ENCODE data around the gene SLC25A41.

The SLC25A41 gene

GRCh38 chr19:6459262-6460098 is 25.9 kb upstream of the SLC25A41 start, which contains the start of gene SLC25A23:
SLC25A23 (minus strand) TSS chr19:6459792; CDS start chr19:6459628, 164 bp downstream.
- Histone ChIP-seq H3K9ac (ENCODE audit: low read depth, low read length) (peak within 1 kb of the TSS; percentile 30), H3K4me1 (ENCODE audit: control insufficient read depth, insufficient read depth, low read length) (peaks cover 5% of the 10 kb centered on the region), H3K9me3 (replicated peaks; ENCODE audit: low read length) (no peaks in the 10 kb centered on the region), H3K4me2 (ENCODE audit: low read length) (peak within 1 kb of the TSS; percentile 80), H3K36me3 (ENCODE audit: insufficient read depth, low read length) (no peaks in the 10 kb centered on the region), H3K27me3 (ENCODE audit: control insufficient read depth, insufficient read depth, low read length) (peaks cover 17% of the 10 kb centered on the region), H3K4me3 (ENCODE audit: low read length) (peak within 1 kb of the TSS; percentile 74)

GRCh38 chr19:6458695-6459261 is 25.2 kb upstream of the SLC25A41 start:
- no peak overlapping the region for H3K9ac ChIP-seq (ENCODE audit: low read depth, low read length)
- H3K27me3 ChIP-seq (ENCODE audit: control insufficient read depth, insufficient read depth, low read length) = peaks cover 11% of the 10 kb centered on the region
- peak overlapping the region; percentile 80 for H3K4me2 ChIP-seq (ENCODE audit: low read length)
- H3K4me3 ChIP-seq (ENCODE audit: low read length) = peak overlapping the region; percentile 74
- no peaks in the 10 kb centered on the region for H3K9me3 ChIP-seq (replicated peaks; ENCODE audit: low read length)
- H3K36me3 ChIP-seq (ENCODE audit: insufficient read depth, low read length) = no peaks in the 10 kb centered on the region
- H3K4me1 ChIP-seq (ENCODE audit: control insufficient read depth, insufficient read depth, low read length) = peaks cover 5% of the 10 kb centered on the region

GRCh38 chr19:6457958-6458694 is 24.6 kb upstream of the SLC25A41 start:
- Histone ChIP-seq H3K9ac (ENCODE audit: low read depth, low read length) (no peak overlapping the region), H3K4me3 (ENCODE audit: low read length) (no peak overlapping the region), H3K9me3 (replicated peaks; ENCODE audit: low read length) (no peaks in the 10 kb centered on the region), H3K27me3 (ENCODE audit: control insufficient read depth, insufficient read depth, low read length) (peaks cover 10% of the 10 kb centered on the region), H3K36me3 (ENCODE audit: insufficient read depth, low read length) (no peaks in the 10 kb centered on the region), H3K4me2 (ENCODE audit: low read length) (no peak overlapping the region), H3K4me1 (ENCODE audit: control insufficient read depth, insufficient read depth, low read length) (peaks cover 5% of the 10 kb centered on the region)

- Histone ChIP-seq H3K4me3 (ENCODE audit: low read length) (no peak overlapping the region), H3K9ac (ENCODE audit: low read depth, low read length) (no peak overlapping the region), H3K4me1 (ENCODE audit: control insufficient read depth, insufficient read depth, low read length) (peaks cover 5% of the 10 kb centered on the region), H3K4me2 (ENCODE audit: low read length) (no peak overlapping the region), H3K36me3 (ENCODE audit: insufficient read depth, low read length) (no peaks in the 10 kb centered on the region), H3K9me3 (replicated peaks; ENCODE audit: low read length) (no peaks in the 10 kb centered on the region), H3K27me3 (ENCODE audit: control insufficient read depth, insufficient read depth, low read length) (peaks cover 7% of the 10 kb centered on the region)
Observed at GRCh38 chr19:6455924-6456323, 22.4 kb upstream of the SLC25A41 start.

GRCh38 chr19:6453951-6454565 is 20.5 kb upstream of the SLC25A41 start:
- H3K36me3 ChIP-seq (ENCODE audit: insufficient read depth, low read length) = no peaks in the 10 kb centered on the region
- H3K9me3 ChIP-seq (replicated peaks; ENCODE audit: low read length) = no peaks in the 10 kb centered on the region
- H3K4me2 ChIP-seq (ENCODE audit: low read length) = no peak overlapping the region
- H3K27me3 ChIP-seq (ENCODE audit: control insufficient read depth, insufficient read depth, low read length) = peaks cover 7% of the 10 kb centered on the region
- no peak overlapping the region for H3K9ac ChIP-seq (ENCODE audit: low read depth, low read length)
- H3K4me1 ChIP-seq (ENCODE audit: control insufficient read depth, insufficient read depth, low read length) = no peaks in the 10 kb centered on the region
- H3K4me3 ChIP-seq (ENCODE audit: low read length) = no peak overlapping the region

- no peak overlapping the region for H3K4me3 ChIP-seq (ENCODE audit: low read length)
- no peak overlapping the region for H3K9ac ChIP-seq (ENCODE audit: low read depth, low read length)
- no peaks in the 10 kb centered on the region for H3K27me3 ChIP-seq (ENCODE audit: control insufficient read depth, insufficient read depth, low read length)
- no peaks in the 10 kb centered on the region for H3K36me3 ChIP-seq (ENCODE audit: insufficient read depth, low read length)
- no peaks in the 10 kb centered on the region for H3K4me1 ChIP-seq (ENCODE audit: control insufficient read depth, insufficient read depth, low read length)
- H3K9me3 ChIP-seq (replicated peaks; ENCODE audit: low read length) = no peaks in the 10 kb centered on the region
- no peak overlapping the region for H3K4me2 ChIP-seq (ENCODE audit: low read length)
Observed at GRCh38 chr19:6452899-6453298, 19.3 kb upstream of the SLC25A41 start.

GRCh38 chr19:6452223-6452614 is 18.7 kb upstream of the SLC25A41 start:
- H3K9me3 ChIP-seq (replicated peaks; ENCODE audit: low read length) = no peaks in the 10 kb centered on the region
- H3K4me1 ChIP-seq (ENCODE audit: control insufficient read depth, insufficient read depth, low read length) = no peaks in the 10 kb centered on the region
- H3K27me3 ChIP-seq (ENCODE audit: control insufficient read depth, insufficient read depth, low read length) = no peaks in the 10 kb centered on the region
- H3K4me2 ChIP-seq (ENCODE audit: low read length) = no peak overlapping the region
- H3K4me3 ChIP-seq (ENCODE audit: low read length) = no peak overlapping the region
- no peak overlapping the region for H3K9ac ChIP-seq (ENCODE audit: low read depth, low read length)
- H3K36me3 ChIP-seq (ENCODE audit: insufficient read depth, low read length) = no peaks in the 10 kb centered on the region

- no peak overlapping the region for H3K9ac ChIP-seq (ENCODE audit: low read depth, low read length)
- H3K27me3 ChIP-seq (ENCODE audit: control insufficient read depth, insufficient read depth, low read length) = no peaks in the 10 kb centered on the region
- no peak overlapping the region for H3K4me3 ChIP-seq (ENCODE audit: low read length)
- H3K36me3 ChIP-seq (ENCODE audit: insufficient read depth, low read length) = no peaks in the 10 kb centered on the region
- H3K9me3 ChIP-seq (replicated peaks; ENCODE audit: low read length) = no peaks in the 10 kb centered on the region
- H3K4me1 ChIP-seq (ENCODE audit: control insufficient read depth, insufficient read depth, low read length) = no peaks in the 10 kb centered on the region
- H3K4me2 ChIP-seq (ENCODE audit: low read length) = no peak overlapping the region
Observed at GRCh38 chr19:6451583-6452222, 18.1 kb upstream of the SLC25A41 start.

GRCh38 chr19:6450166-6450565 is 16.6 kb upstream of the SLC25A41 start:
- Histone ChIP-seq H3K4me2 (ENCODE audit: low read length) (no peak overlapping the region), H3K36me3 (ENCODE audit: insufficient read depth, low read length) (no peaks in the 10 kb centered on the region), H3K9me3 (replicated peaks; ENCODE audit: low read length) (no peaks in the 10 kb centered on the region), H3K27me3 (ENCODE audit: control insufficient read depth, insufficient read depth, low read length) (no peaks in the 10 kb centered on the region), H3K9ac (ENCODE audit: low read depth, low read length) (no peak overlapping the region), H3K4me3 (ENCODE audit: low read length) (no peak overlapping the region), H3K4me1 (ENCODE audit: control insufficient read depth, insufficient read depth, low read length) (no peaks in the 10 kb centered on the region)

- H3K36me3 ChIP-seq (ENCODE audit: insufficient read depth, low read length) = no peaks in the 10 kb centered on the region
- H3K4me3 ChIP-seq (ENCODE audit: low read length) = no peak overlapping the region
- no peaks in the 10 kb centered on the region for H3K27me3 ChIP-seq (ENCODE audit: control insufficient read depth, insufficient read depth, low read length)
- H3K9ac ChIP-seq (ENCODE audit: low read depth, low read length) = no peak overlapping the region
- no peaks in the 10 kb centered on the region for H3K4me1 ChIP-seq (ENCODE audit: control insufficient read depth, insufficient read depth, low read length)
- no peak overlapping the region for H3K4me2 ChIP-seq (ENCODE audit: low read length)
- H3K9me3 ChIP-seq (replicated peaks; ENCODE audit: low read length) = no peaks in the 10 kb centered on the region
Observed at GRCh38 chr19:6448045-6448444, 14.5 kb upstream of the SLC25A41 start.

- H3K4me2 ChIP-seq (ENCODE audit: low read length) = no peak overlapping the region
- no peak overlapping the region for H3K9ac ChIP-seq (ENCODE audit: low read depth, low read length)
- no peaks in the 10 kb centered on the region for H3K27me3 ChIP-seq (ENCODE audit: control insufficient read depth, insufficient read depth, low read length)
- H3K36me3 ChIP-seq (ENCODE audit: insufficient read depth, low read length) = no peaks in the 10 kb centered on the region
- H3K4me1 ChIP-seq (ENCODE audit: control insufficient read depth, insufficient read depth, low read length) = no peaks in the 10 kb centered on the region
- no peaks in the 10 kb centered on the region for H3K9me3 ChIP-seq (replicated peaks; ENCODE audit: low read length)
- no peak overlapping the region for H3K4me3 ChIP-seq (ENCODE audit: low read length)
Observed at GRCh38 chr19:6446452-6446851, 12.9 kb upstream of the SLC25A41 start.

Measured in skeletal muscle satellite cell (primary cell).